HG02759 (cell line): ENCODE results near the gene FRMD4B.
"Not testable (repeated sequence)": the region's sequence is repeated elsewhere in the genome, so short reads cannot be mapped to it uniquely, and the experiment has no call there.

Experiments
- ATAC-seq: cut with Tn5 transposase; IDR thresholded peaks from one replicate; pipeline ENCODE4 v1.9.1; 2021; ENCODE audit warnings: mild to moderate bottlenecking, moderate library complexity; ENCODE audit not compliant: unreplicated experiment

The FRMD4B gene

DNA sequence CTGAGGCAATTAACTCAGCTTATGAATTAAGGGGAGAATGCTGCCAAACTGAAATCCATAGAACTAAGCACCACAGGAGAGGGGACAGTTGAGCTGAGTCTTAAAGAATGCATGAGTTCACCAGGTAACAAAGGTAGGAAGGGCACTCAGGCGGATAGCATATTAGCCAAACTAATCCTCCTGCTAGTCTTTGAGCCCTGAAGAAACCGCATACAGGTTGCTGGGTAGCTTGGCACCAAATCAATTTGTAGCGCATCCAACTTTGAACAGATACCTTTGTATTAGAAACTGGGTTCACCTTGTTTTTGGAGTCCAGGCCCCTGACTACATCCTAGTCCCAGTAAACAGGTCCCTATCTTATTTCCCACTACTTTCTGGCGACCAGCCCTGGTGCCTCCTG lies 93.7 kb downstream of the FRMD4B start:
- ATAC-seq = no peak

- ATAC-seq = no peak
Observed at GRCh38 chr3:69290430-69290829, 95.5 kb downstream of the FRMD4B start.

DNA sequence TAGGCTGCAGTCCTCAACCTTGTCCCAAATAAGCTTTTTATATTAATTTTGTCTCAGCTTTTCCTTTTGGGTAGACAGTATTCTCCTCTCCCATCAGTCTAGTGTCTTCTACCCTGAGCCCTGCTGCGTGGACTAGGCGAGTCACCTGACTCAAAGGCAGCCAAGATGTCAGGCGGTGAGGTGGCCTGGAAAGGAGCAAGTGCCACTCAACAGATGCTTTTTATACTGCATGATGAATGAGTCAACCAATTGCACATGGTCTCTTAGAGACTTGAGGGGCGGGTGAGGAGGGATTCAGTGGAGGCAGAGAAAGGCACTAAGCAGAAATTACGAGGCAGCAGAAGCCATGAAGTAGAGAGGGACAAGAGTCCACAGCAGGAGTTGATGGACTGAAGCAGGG lies 95.9 kb downstream of the FRMD4B start:
- no peak for ATAC-seq

DNA sequence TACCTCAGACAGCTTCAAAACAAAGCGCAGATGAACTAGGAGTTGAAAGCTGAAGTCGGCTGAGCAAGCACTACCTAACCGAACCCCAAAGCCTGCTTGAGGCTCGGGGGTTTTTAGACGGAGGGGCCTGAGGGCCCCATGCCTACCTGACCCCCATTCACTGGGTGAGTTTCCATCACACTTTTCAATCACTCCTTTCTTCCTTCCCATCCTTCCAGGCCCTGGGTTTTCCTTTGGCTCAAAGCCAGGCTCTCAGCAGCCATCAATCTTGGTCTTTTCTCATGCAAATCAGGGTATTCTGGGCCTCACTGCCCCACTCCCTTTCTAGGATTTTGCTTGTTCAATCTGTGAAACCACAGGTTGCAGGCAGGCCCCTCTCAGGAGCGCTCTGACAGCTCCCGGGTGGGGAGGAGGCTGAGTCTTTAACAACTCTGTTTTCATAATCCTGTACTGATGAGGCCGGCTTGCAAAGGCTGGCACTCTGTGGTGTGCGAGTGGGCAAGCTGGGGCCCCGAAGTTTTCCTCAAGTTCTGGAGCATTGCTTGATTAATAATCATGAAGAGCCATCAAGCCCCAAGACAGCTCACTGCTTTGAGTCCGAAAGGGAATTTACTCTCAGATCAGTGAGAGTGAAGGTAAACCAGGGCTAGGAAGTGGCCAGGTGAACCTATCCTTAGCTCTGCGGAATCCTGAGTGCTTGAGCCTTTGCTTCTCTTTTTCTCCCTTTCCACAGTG lies 97.6 kb downstream of the FRMD4B start:
- no peak for ATAC-seq

GRCh38 chr3:69283913-69284611 lies 101.8 kb downstream of the FRMD4B start:
- ATAC-seq = no peak

- no peak for ATAC-seq
Observed at GRCh38 chr3:69283496-69283895, 102.4 kb downstream of the FRMD4B start.

- no peak for ATAC-seq
Observed at GRCh38 chr3:69282181-69282580, 103.7 kb downstream of the FRMD4B start.

- not testable (repeated sequence) for ATAC-seq
Observed at GRCh38 chr3:69277403-69277802, 108.5 kb downstream of the FRMD4B start.

DNA sequence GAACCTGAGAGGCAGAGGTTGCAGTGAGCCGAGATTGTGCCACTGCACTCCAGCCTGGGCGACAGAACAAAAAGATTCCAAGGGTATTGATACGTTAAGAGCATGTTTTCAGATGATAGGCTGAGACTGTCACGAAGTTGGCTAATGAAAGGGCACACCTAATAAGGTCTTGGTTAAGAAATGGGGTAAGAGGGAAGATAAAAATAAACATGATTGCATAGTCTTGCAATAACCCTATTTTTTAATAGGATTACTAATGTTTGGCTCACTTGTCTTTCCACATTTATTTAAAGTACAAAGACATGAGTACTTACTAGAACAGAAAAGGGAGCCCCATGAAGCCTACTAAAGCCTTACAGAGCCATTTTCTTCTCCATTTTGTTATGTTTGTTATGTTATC lies 109.0 kb downstream of the FRMD4B start:
- ATAC-seq = no peak

GRCh38 chr3:69276191-69276590 lies 109.7 kb downstream of the FRMD4B start:
- ATAC-seq = not testable (repeated sequence)

DNA sequence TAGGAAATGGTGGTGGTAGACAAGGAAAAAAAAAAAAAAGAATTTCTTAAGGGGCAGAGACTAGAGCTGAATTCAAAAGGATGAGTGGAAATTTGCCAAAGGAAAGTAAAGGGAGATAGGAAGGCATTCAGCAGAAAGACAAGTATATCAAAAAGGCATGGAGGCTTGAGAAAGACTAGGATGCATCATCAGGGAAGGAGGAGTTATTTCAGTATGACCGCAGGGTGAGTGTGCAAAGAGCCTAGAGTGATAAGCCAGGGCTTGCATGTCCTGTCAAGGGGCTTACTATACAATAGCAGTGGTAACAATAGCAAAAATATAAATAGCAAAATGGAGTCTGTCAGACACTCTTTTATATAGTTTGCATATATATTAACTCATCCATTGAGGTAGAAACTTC lies 112.0 kb downstream of the FRMD4B start:
- ATAC-seq = no peak

DNA sequence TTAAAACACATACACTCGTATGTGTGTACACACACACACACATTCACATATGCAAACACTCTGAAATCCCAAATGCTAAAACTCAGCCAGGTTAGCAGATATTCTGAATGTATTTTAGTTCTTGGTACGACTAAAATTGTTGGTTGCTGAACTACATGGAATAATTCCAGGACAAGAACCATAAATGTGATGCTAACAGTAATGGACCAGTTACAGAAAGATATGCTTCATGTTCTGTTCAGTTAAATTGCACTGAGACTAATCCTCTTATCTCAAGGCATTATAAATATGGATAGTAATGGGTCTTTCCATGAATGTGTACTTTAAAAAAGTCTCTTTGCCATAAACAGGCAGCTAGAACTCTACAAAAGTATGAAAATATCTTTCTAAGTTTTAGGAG lies 113.3 kb downstream of the FRMD4B start:
- no peak for ATAC-seq

- no peak for ATAC-seq
Observed at GRCh38 chr3:69271098-69271497, 114.8 kb downstream of the FRMD4B start.

- ATAC-seq = no peak
Observed at GRCh38 chr3:69266585-69266984, 119.3 kb downstream of the FRMD4B start.

DNA sequence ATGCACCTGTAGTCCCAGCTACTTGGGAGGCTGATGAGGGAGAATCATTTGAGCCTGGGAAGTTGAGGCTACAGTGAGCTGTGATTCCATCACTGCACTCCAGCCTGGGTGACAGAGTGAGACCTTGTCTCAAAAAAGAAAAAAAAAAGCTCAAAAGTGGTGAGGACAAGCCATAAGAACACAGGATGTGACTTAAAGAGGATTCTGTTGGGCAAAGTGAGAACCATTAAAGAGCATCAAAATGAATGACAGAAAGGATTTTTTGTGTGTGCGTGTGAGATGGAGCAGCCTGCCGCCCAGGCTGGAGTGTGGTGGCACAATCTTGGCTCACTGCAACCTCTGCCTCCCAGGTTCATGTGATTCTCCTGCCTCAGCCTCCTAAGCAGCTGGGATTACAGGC lies 119.8 kb downstream of the FRMD4B start:
- not testable (repeated sequence) for ATAC-seq

DNA sequence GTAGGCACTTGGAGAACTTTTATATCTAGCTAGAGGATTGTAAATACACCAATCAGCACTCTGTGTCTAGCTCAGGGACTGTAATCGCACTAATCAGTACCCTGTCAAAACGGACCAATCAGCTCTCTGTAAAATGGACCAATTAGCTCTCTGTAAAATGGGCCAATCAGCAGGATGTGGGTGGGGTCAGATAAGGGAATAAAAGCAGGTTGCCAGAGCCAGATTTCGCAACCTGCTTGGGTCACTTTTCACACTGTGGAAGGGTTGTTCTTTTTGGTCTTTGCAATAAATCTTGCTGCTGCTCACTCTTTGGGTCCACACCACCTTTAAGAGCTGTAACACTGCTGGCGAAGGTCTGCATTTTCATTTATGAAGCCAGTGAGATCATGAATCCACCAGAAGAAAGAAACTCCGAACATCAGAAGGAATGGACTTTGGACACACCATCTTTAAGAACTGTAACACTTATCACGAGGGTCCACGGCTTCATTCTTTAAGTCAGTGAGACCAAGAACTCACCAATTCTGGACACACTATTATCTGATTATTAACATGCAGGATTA lies 125.0 kb downstream of the FRMD4B start:
- ATAC-seq = not testable (repeated sequence)

GRCh38 chr3:69260216-69260787 lies 125.6 kb downstream of the FRMD4B start:
- no peak for ATAC-seq

GRCh38 chr3:69259125-69259524 lies 126.8 kb downstream of the FRMD4B start:
- ATAC-seq = no peak

DNA sequence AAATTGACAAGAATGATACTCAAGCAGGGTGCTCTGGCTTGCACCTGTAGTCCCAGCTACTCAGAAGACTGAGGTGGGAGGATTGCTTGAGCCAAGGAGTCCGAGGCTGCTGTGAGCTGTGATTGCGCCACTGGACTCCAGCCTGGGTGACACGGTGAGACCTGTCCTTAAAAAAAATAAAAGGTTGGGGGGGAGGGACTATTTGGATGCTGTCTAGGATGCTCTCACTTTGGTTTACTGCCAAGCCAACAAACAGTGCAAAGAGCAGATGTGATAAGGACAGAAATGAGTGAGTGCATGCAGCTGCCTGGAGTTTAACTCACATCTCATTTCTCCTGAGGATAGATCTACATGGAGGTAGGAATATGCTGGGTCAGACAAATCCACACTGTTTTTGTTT lies 130.0 kb downstream of the FRMD4B start:
- ATAC-seq = no peak

- ATAC-seq = no peak
Observed at GRCh38 chr3:69254351-69254750, 131.5 kb downstream of the FRMD4B start.

GRCh38 chr3:69252631-69253030 lies 133.3 kb downstream of the FRMD4B start:
- no peak for ATAC-seq

- ATAC-seq = no peak
Observed at GRCh38 chr3:69252141-69252540, 133.7 kb downstream of the FRMD4B start.
